Peyer's patch (tissue), 4 donors: ENCODE measurements around the gene PHGDH.

Source experiments
- CTCF ChIP-seq, 6 experiments: fragments of 450-650 bp in 4 of 6; fragments of 200-600 bp in 2 of 6; sonication (generic) in 1 of 6; IDR thresholded peaks; one replicate each; pipeline ENCODE4 v1.5.1; 2017 to 2019; ENCODE audit warnings: antibody characterized with exemption in 6 of 6, mild to moderate bottlenecking in 3 of 6, moderate library complexity in 1 of 6
- POLR2A ChIP-seq, 2 donors: fragments of 450-650 bp; IDR thresholded peaks; one replicate each; pipeline ENCODE4 v1.5.1; 2017; ENCODE audit warnings: antibody characterized with exemption in 2 of 2, mild to moderate bottlenecking in 2 of 2, moderate library complexity in 2 of 2

DNA sequence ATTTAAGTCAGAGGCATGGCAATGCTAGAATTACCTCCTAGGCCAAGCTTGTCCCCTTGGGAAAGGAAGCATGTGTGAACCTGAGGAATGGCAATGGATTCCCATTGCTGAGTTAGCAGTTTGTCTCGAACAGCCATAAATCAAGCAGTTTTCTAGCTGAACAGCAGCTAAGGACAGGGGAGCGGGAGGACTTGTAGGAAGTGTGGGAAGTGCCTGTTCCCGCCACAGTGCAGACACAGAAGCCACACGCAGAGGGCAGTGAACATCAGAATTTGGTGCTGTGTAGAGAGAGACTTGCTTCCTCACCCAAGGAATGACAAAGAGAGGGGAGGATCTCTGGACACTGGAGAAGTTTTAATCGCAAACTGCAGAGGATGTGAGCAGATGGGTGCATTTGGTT is 3.8 kb downstream of the PHGDH start:
- TF ChIP-seq CTCF (IDR thresholded peaks at IDR 0.05) (no peak), POLR2A (IDR thresholded peaks at IDR 0.05) (no peak)
